MCF 10A (cell line): Measurements from ENCODE around the gene CLMN. TPM values are rescaled to one million over a fixed set of nuclear protein-coding genes. Genes with fewer than 3 reads are reported as not detected.

Experiments
- BruUV-seq: library from RNA; stranded (reverse); fragments of 400-500 nt; replicated peaks from 2 replicates; lab custom pipeline; 2021; lab: Mats Ljungman, UMichigan
- CTCF ChIA-PET: fragments of 300-600 bp; sonication (Branson Sonifier 250); formaldehyde crosslinking; extraction: SDS; loops from one replicate; lab custom pipeline; 2021; ENCODE audit warnings: antibody characterized with exemption, inconsistent platforms; lab: Yijun Ruan, JAX
- POLR2A ChIA-PET: fragments of 300-600, 350-650 bp; sonication (Branson Sonifier 250); formaldehyde crosslinking; extraction: SDS; loops from one replicate; lab custom pipeline; 2020; ENCODE audit warnings: antibody characterized with exemption, inconsistent platforms; lab: Yijun Ruan, JAX
- DNase-seq: peaks from one replicate; pipeline ENCODE4 v3.0.0-alpha.2; 2018; ENCODE audit not compliant: unreplicated experiment
- H3K27ac Mint-ChIP-seq: one replicate; pipeline ENCODE4 v1.8.0; 2022; ENCODE audit warnings: mild to moderate bottlenecking, low read depth, mixed read lengths; ENCODE audit not compliant: unreplicated experiment
- H3K27me3 Mint-ChIP-seq: one replicate; pipeline ENCODE4 v1.8.0; 2022; ENCODE audit warnings: mixed read lengths; ENCODE audit not compliant: insufficient read depth, unreplicated experiment
- H3K36me3 Mint-ChIP-seq: one replicate; pipeline ENCODE4 v1.8.0; 2022; ENCODE audit warnings: mild to moderate bottlenecking, moderate library complexity, mixed read lengths; ENCODE audit not compliant: insufficient read depth, unreplicated experiment
- H3K4me1 Mint-ChIP-seq: one replicate; pipeline ENCODE4 v1.8.0; 2022; ENCODE audit warnings: mixed read lengths; ENCODE audit not compliant: insufficient read depth, unreplicated experiment
- H3K4me3 Mint-ChIP-seq: one replicate; pipeline ENCODE4 v1.8.0; 2022; ENCODE audit warnings: mild to moderate bottlenecking, moderate library complexity, mixed read lengths; ENCODE audit not compliant: unreplicated experiment
- H3K9me3 Mint-ChIP-seq: one replicate; pipeline ENCODE4 v1.8.0; 2022; ENCODE audit warnings: mixed read lengths; ENCODE audit not compliant: unreplicated experiment
- CTCF ChIP-seq: fragments of 200-600 bp; IDR thresholded peaks from one replicate; pipeline ENCODE4 v1.8.0; 2022; ENCODE audit warnings: antibody characterized with exemption, mild to moderate bottlenecking; ENCODE audit not compliant: unreplicated experiment
- intact Hi-C: fragments of 100-400 bp; cut with micrococcal nuclease; formaldehyde crosslinking; loops from 2 replicates; pipeline ENCODE4 v1.14.1; 2022
- total RNA-seq: library from RNA; stranded (reverse); gene quantifications from 2 replicates; pipeline ENCODE4 v1.2.3, GENCODE V29; 2022

The CLMN gene
- total RNA-seq, 1 experiment from 2014 or later = 17.9 TPM

DNA sequence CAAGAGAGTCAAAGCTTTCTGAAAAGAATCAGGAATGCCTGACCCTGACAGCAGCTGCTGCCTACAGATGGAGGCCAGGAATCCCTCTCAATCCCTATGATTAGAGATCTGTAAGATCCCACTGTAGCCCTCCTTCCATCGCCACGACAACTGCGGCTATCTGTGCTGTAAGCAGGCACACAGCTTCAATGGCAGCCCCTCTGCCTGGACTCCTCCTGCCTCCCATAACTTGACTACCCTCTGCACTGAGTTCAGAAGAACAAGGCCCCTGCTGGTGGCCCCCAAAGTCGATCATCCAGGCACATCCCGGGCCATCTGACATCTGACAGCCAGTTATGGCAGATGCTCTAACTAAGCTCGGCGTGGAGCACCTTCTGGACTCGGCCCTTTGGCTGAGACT lies 2.9 kb downstream of the CLMN start:
- no peak overlapping the region for H3K27ac Mint-ChIP-seq
- no peaks in the 10 kb centered on the region for H3K9me3 Mint-ChIP-seq
- TF ChIP-seq CTCF = no peak
- BruUV-seq = no TSS peak
- intact Hi-C loops = no loop called here
- H3K36me3 Mint-ChIP-seq = peaks cover 6% of the 10 kb centered on the region
- H3K4me3 Mint-ChIP-seq = no peak overlapping the region
- peaks cover 52% of the 10 kb centered on the region for H3K4me1 Mint-ChIP-seq
- ChIA-PET POLR2A (interaction anchor here (0.7 kb wide), 1 partner anchor 53 kb away, joined by 5 read pairs; no protein-coding TSS in a partner anchor), CTCF (interaction anchor here (0.8 to 1.1 kb wide), 2 partner anchors 116 to 166 kb away, joined by 3 read pairs; no protein-coding TSS in a partner anchor)
- no peak for DNase-seq
- no peaks in the 10 kb centered on the region for H3K27me3 Mint-ChIP-seq

DNA sequence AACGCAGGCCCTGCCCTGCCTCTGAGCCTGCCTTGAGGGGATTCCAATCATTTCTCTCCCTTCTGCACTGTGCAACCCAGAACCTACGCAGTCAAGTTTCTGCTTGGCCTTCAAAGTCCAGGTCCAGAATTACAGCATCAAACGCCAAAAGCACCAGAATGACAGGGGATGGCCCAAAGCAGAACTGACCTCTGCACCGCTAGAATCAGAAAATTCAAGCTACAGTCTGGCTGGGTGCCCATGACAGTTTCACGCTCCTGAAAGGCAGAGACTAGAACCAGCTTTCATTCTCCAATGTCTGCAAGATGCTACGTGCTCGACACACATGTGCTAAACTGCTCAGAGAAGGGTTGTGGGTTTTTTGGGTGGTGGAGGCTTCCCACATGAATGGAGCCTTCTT lies 4.1 kb downstream of the CLMN start:
- no peak overlapping the region for H3K4me3 Mint-ChIP-seq
- H3K9me3 Mint-ChIP-seq = no peaks in the 10 kb centered on the region
- DNase-seq = no peak
- intact Hi-C loops = loop anchor here (2.0 kb wide), 1 partner anchor 51 kb away; no protein-coding TSS in a partner anchor
- peaks cover 6% of the 10 kb centered on the region for H3K36me3 Mint-ChIP-seq
- TF ChIP-seq CTCF = no peak
- CTCF ChIA-PET = interaction anchor here (0.6 kb wide), 2 partner anchors 412 to 1135 kb away, joined by 3 read pairs; no protein-coding TSS in a partner anchor
- H3K27me3 Mint-ChIP-seq = no peaks in the 10 kb centered on the region
- no peak overlapping the region for H3K27ac Mint-ChIP-seq
- POLR2A ChIA-PET = interaction anchor here (3.3 kb wide), 2 partner anchors 8 to 50 kb away, joined by 14 to 26 read pairs; no protein-coding TSS in a partner anchor
- BruUV-seq = no TSS peak
- H3K4me1 Mint-ChIP-seq = peaks cover 45% of the 10 kb centered on the region

- Mint-ChIP-seq H3K27me3 (no peaks in the 10 kb centered on the region), H3K27ac (no peak overlapping the region), H3K4me1 (peaks cover 45% of the 10 kb centered on the region), H3K4me3 (no peak overlapping the region), H3K9me3 (no peaks in the 10 kb centered on the region), H3K36me3 (peaks cover 6% of the 10 kb centered on the region)
- CTCF ChIA-PET = interaction anchor here (0.6 to 0.8 kb wide), 2 partner anchors 53 to 413 kb away, joined by 3 read pairs; no protein-coding TSS in a partner anchor
- POLR2A ChIA-PET = interaction anchor here (0.9 to 3.3 kb wide), 7 partner anchors 8 to 217 kb away, joined by 3 to 26 read pairs (median 6); no protein-coding TSS in a partner anchor
- intact Hi-C loops = loop anchor here (2.0 kb wide), 1 partner anchor 50 kb away; no protein-coding TSS in a partner anchor
- no peak for TF ChIP-seq CTCF
- BruUV-seq = no TSS peak
- no peak for DNase-seq
Observed at GRCh38 chr14:95315156-95315555, 4.6 kb downstream of the CLMN start.

- peaks cover 45% of the 10 kb centered on the region for H3K4me1 Mint-ChIP-seq
- H3K4me3 Mint-ChIP-seq = peak overlapping the region; percentile 36
- no peaks in the 10 kb centered on the region for H3K9me3 Mint-ChIP-seq
- H3K27me3 Mint-ChIP-seq = no peaks in the 10 kb centered on the region
- peaks cover 6% of the 10 kb centered on the region for H3K36me3 Mint-ChIP-seq
- TF ChIP-seq CTCF = no peak
- H3K27ac Mint-ChIP-seq = no peak overlapping the region
- POLR2A ChIA-PET = interaction anchor here (0.9 to 3.3 kb wide), 11 partner anchors 8 to 217 kb away, joined by 3 to 26 read pairs (median 5); no protein-coding TSS in a partner anchor
- peak; percentile 93 for DNase-seq
- no TSS peak for BruUV-seq
- CTCF ChIA-PET = interaction anchor here (0.8 kb wide), 1 partner anchor 52 kb away, joined by 3 read pairs; no protein-coding TSS in a partner anchor
- intact Hi-C loops = loop anchor here (2.0 kb wide), 1 partner anchor 50 kb away; no protein-coding TSS in a partner anchor
Observed at GRCh38 chr14:95314609-95315008, 5.1 kb downstream of the CLMN start.
